Activated CD4-positive, alpha-beta T cell treated with anti-CD3 and anti-CD28 coated beads, Interleukin-2, amount 10 ng/mL, durations not matched to agents 24 days and 14 days (primary cell): ENCODE measurements around the gene COL25A1. TPM values are rescaled to one million over a fixed set of nuclear protein-coding genes. Genes with fewer than 3 reads are reported as not detected.

Experiments
- DNase-seq: peaks from one replicate; pipeline ENCODE4 v3.0.0; 2022
- H3K27ac Mint-ChIP-seq: one replicate; pipeline ENCODE4 v1.8.0; 2022; ENCODE audit warnings: mild to moderate bottlenecking, mixed read lengths
- H3K27me3 Mint-ChIP-seq: one replicate; pipeline ENCODE4 v1.8.0; 2022; ENCODE audit warnings: mixed read lengths
- H3K36me3 Mint-ChIP-seq: one replicate; pipeline ENCODE4 v1.8.0; 2022; ENCODE audit warnings: low read depth, mild to moderate bottlenecking, mixed read lengths
- H3K4me1 Mint-ChIP-seq: one replicate; pipeline ENCODE4 v1.8.0; 2021; ENCODE audit warnings: mixed read lengths
- H3K4me3 Mint-ChIP-seq: one replicate; pipeline ENCODE4 v1.8.0; 2022; ENCODE audit warnings: mild to moderate bottlenecking, moderate library complexity, mixed read lengths
- H3K9me3 Mint-ChIP-seq: one replicate; pipeline ENCODE4 v1.8.0; 2021; ENCODE audit warnings: mixed read lengths
- intact Hi-C: fragments of 100-400 bp; cut with micrococcal nuclease; formaldehyde crosslinking; loops from one replicate; pipeline ENCODE4 v1.15.1; 2023
- total RNA-seq: library from RNA; stranded (reverse); gene quantifications from 2 replicates; pipeline ENCODE4 v1.2.3, GENCODE V29; 2022

COL25A1 gene
- total RNA-seq, result not detected in 2 replicates

GRCh38 chr4:109302361-109303139, at the start of gene COL25A1:
COL25A1 (minus strand) TSS chr4:109302658.
- Mint-ChIP-seq H3K9me3 (peaks cover 4% of the 10 kb centered on the region), H3K4me1 (peaks cover 9% of the 10 kb centered on the region), H3K4me3 (peak within 1 kb of the TSS; percentile 77), H3K27ac (no peak within 1 kb of the TSS), H3K36me3 (no peaks in the 10 kb centered on the region), H3K27me3 (peaks cover 67% of the 10 kb centered on the region)
- DNase-seq, result peak; percentile 79
- intact Hi-C loops, result no loop called here

- Mint-ChIP-seq H3K4me1 (no peaks in the 10 kb centered on the region), H3K27ac (no peak overlapping the region), H3K4me3 (no peak overlapping the region), H3K36me3 (no peaks in the 10 kb centered on the region), H3K9me3 (peaks cover 7% of the 10 kb centered on the region), H3K27me3 (peaks cover 29% of the 10 kb centered on the region)
- DNase-seq, result no peak
- intact Hi-C loops, result no loop called here
Measured at GRCh38 chr4:109350121-109350520, 47.7 kb upstream of the COL25A1 start.

GRCh38 chr4:109334129-109335105, 32.0 kb upstream of the COL25A1 start:
- Mint-ChIP-seq H3K4me3 (no peak overlapping the region), H3K4me1 (no peaks in the 10 kb centered on the region), H3K27me3 (peaks cover 21% of the 10 kb centered on the region), H3K9me3 (no peaks in the 10 kb centered on the region), H3K36me3 (no peaks in the 10 kb centered on the region), H3K27ac (no peak overlapping the region)
- no peak for DNase-seq
- intact Hi-C loops, result no loop called here

GRCh38 chr4:109332926-109333464, 30.5 kb upstream of the COL25A1 start:
- no peaks in the 10 kb centered on the region for H3K36me3 Mint-ChIP-seq
- no peaks in the 10 kb centered on the region for H3K9me3 Mint-ChIP-seq
- intact Hi-C loops, result no loop called here
- peaks cover 24% of the 10 kb centered on the region for H3K27me3 Mint-ChIP-seq
- no peaks in the 10 kb centered on the region for H3K4me1 Mint-ChIP-seq
- no peak overlapping the region for H3K4me3 Mint-ChIP-seq
- H3K27ac Mint-ChIP-seq, result no peak overlapping the region
- peak; percentile 62 for DNase-seq

- Mint-ChIP-seq H3K9me3 (peaks cover 8% of the 10 kb centered on the region), H3K4me1 (no peaks in the 10 kb centered on the region), H3K4me3 (no peak overlapping the region), H3K36me3 (no peaks in the 10 kb centered on the region), H3K27ac (no peak overlapping the region), H3K27me3 (peaks cover 19% of the 10 kb centered on the region)
- no peak for DNase-seq
- intact Hi-C loops, result no loop called here
Measured at GRCh38 chr4:109327641-109328040, 25.2 kb upstream of the COL25A1 start.

GRCh38 chr4:109325698-109326097, 23.2 kb upstream of the COL25A1 start:
- Mint-ChIP-seq H3K4me1 (no peaks in the 10 kb centered on the region), H3K27me3 (peaks cover 16% of the 10 kb centered on the region), H3K9me3 (peaks cover 16% of the 10 kb centered on the region), H3K36me3 (no peaks in the 10 kb centered on the region), H3K27ac (no peak overlapping the region), H3K4me3 (no peak overlapping the region)
- DNase-seq, result no peak
- intact Hi-C loops, result no loop called here

- H3K36me3 Mint-ChIP-seq, result no peaks in the 10 kb centered on the region
- H3K27ac Mint-ChIP-seq, result no peak overlapping the region
- no peak overlapping the region for H3K4me3 Mint-ChIP-seq
- intact Hi-C loops, result no loop called here
- H3K9me3 Mint-ChIP-seq, result peaks cover 22% of the 10 kb centered on the region
- no peak for DNase-seq
- H3K27me3 Mint-ChIP-seq, result peaks cover 2% of the 10 kb centered on the region
- no peaks in the 10 kb centered on the region for H3K4me1 Mint-ChIP-seq
Measured at GRCh38 chr4:109323348-109323747, 20.9 kb upstream of the COL25A1 start.

GRCh38 chr4:109321232-109321631, 18.8 kb upstream of the COL25A1 start:
- Mint-ChIP-seq H3K9me3 (peaks cover 22% of the 10 kb centered on the region), H3K27ac (no peak overlapping the region), H3K27me3 (no peaks in the 10 kb centered on the region), H3K4me1 (no peaks in the 10 kb centered on the region), H3K36me3 (no peaks in the 10 kb centered on the region), H3K4me3 (no peak overlapping the region)
- intact Hi-C loops, result no loop called here
- no peak for DNase-seq

GRCh38 chr4:109319684-109320083, 17.2 kb upstream of the COL25A1 start:
- Mint-ChIP-seq H3K4me1 (no peaks in the 10 kb centered on the region), H3K9me3 (peaks cover 22% of the 10 kb centered on the region), H3K4me3 (no peak overlapping the region), H3K27me3 (peaks cover 3% of the 10 kb centered on the region), H3K27ac (no peak overlapping the region), H3K36me3 (no peaks in the 10 kb centered on the region)
- DNase-seq, result no peak
- intact Hi-C loops, result no loop called here

- Mint-ChIP-seq H3K4me3 (no peak overlapping the region), H3K27ac (no peak overlapping the region), H3K36me3 (no peaks in the 10 kb centered on the region), H3K27me3 (peaks cover 3% of the 10 kb centered on the region), H3K4me1 (no peaks in the 10 kb centered on the region), H3K9me3 (peaks cover 22% of the 10 kb centered on the region)
- no peak for DNase-seq
- intact Hi-C loops, result no loop called here
Measured at GRCh38 chr4:109319156-109319555, 16.7 kb upstream of the COL25A1 start.

GRCh38 chr4:109315818-109316217, 13.4 kb upstream of the COL25A1 start:
- H3K27me3 Mint-ChIP-seq, result peaks cover 8% of the 10 kb centered on the region
- intact Hi-C loops, result no loop called here
- no peaks in the 10 kb centered on the region for H3K36me3 Mint-ChIP-seq
- H3K27ac Mint-ChIP-seq, result no peak overlapping the region
- no peak for DNase-seq
- H3K4me3 Mint-ChIP-seq, result no peak overlapping the region
- no peaks in the 10 kb centered on the region for H3K4me1 Mint-ChIP-seq
- peaks cover 14% of the 10 kb centered on the region for H3K9me3 Mint-ChIP-seq

- intact Hi-C loops, result no loop called here
- no peak overlapping the region for H3K27ac Mint-ChIP-seq
- no peak for DNase-seq
- no peaks in the 10 kb centered on the region for H3K36me3 Mint-ChIP-seq
- no peak overlapping the region for H3K4me3 Mint-ChIP-seq
- peaks cover 12% of the 10 kb centered on the region for H3K27me3 Mint-ChIP-seq
- H3K4me1 Mint-ChIP-seq, result no peaks in the 10 kb centered on the region
- H3K9me3 Mint-ChIP-seq, result peaks cover 14% of the 10 kb centered on the region
Measured at GRCh38 chr4:109315341-109315740, 12.9 kb upstream of the COL25A1 start.

- Mint-ChIP-seq H3K36me3 (no peaks in the 10 kb centered on the region), H3K4me3 (no peak overlapping the region), H3K4me1 (no peaks in the 10 kb centered on the region), H3K9me3 (peaks cover 8% of the 10 kb centered on the region), H3K27ac (no peak overlapping the region), H3K27me3 (peaks cover 16% of the 10 kb centered on the region)
- no peak for DNase-seq
- intact Hi-C loops, result no loop called here
Measured at GRCh38 chr4:109313168-109314133, 11.0 kb upstream of the COL25A1 start.
